ENCODE measurements around the gene SDK1. TPM values are rescaled to one million over a fixed set of nuclear protein-coding genes. Genes with fewer than 3 reads are reported as not detected.
A peak's percentile ranks its signal among the peaks of the same experiment; 100 is the strongest.

Gene SDK1
- polyA plus RNA-seq, 1 donor from 2014 or later, result not detected

GRCh38 chr7:3780016-3780415, 479.0 kb downstream of the SDK1 start:
- Mint-ChIP-seq H3K9me3 (peaks cover 3 to 10% (median 8%) of the 10 kb centered on the region in 3 donors), H3K27ac (no peak overlapping the region), H3K36me3 (no peaks in the 10 kb centered on the region), H3K4me1 (no peaks in the 10 kb centered on the region), H3K27me3 (peaks cover 5% of the 10 kb centered on the region), H3K4me3 (no peak overlapping the region)

- H3K9me3 Mint-ChIP-seq, result peaks cover 3 to 10% (median 8%) of the 10 kb centered on the region in 3 donors
- H3K27me3 Mint-ChIP-seq, result peaks cover 5% of the 10 kb centered on the region
- no peak overlapping the region for H3K4me3 Mint-ChIP-seq
- no peaks in the 10 kb centered on the region for H3K36me3 Mint-ChIP-seq
- no peaks in the 10 kb centered on the region for H3K4me1 Mint-ChIP-seq
- no peak overlapping the region for H3K27ac Mint-ChIP-seq
Measured at GRCh38 chr7:3780525-3780924, 479.5 kb downstream of the SDK1 start.

GRCh38 chr7:3781607-3782006, 480.6 kb downstream of the SDK1 start:
- Mint-ChIP-seq H3K9me3 (peaks cover 3 to 10% (median 8%) of the 10 kb centered on the region in 3 donors), H3K4me3 (no peak overlapping the region), H3K27ac (no peak overlapping the region), H3K4me1 (no peaks in the 10 kb centered on the region), H3K27me3 (peaks cover 2% of the 10 kb centered on the region), H3K36me3 (no peaks in the 10 kb centered on the region)

- Mint-ChIP-seq H3K27ac (no peak overlapping the region), H3K27me3 (peaks cover 5% of the 10 kb centered on the region), H3K36me3 (no peaks in the 10 kb centered on the region), H3K4me3 (no peak overlapping the region), H3K4me1 (no peaks in the 10 kb centered on the region), H3K9me3 (peaks cover 0 to 8% (median 0%) of the 10 kb centered on the region in 3 donors)
Measured at GRCh38 chr7:3787717-3788264, 486.7 kb downstream of the SDK1 start.

GRCh38 chr7:3790803-3791202, 489.8 kb downstream of the SDK1 start:
- Mint-ChIP-seq H3K27me3 (peaks cover 3% of the 10 kb centered on the region), H3K36me3 (no peaks in the 10 kb centered on the region), H3K4me3 (no peak overlapping the region), H3K9me3 (no peaks in the 10 kb centered on the region), H3K27ac (no peak overlapping the region), H3K4me1 (peaks cover 0 to 2% (median 0%) of the 10 kb centered on the region in 3 donors)

GRCh38 chr7:3791327-3791726, 490.3 kb downstream of the SDK1 start:
- peaks cover 3% of the 10 kb centered on the region for H3K27me3 Mint-ChIP-seq
- H3K4me1 Mint-ChIP-seq, result peaks cover 0 to 2% (median 0%) of the 10 kb centered on the region in 3 donors

GRCh38 chr7:3795141-3795540, 494.1 kb downstream of the SDK1 start:
- Mint-ChIP-seq H3K36me3 (no peaks in the 10 kb centered on the region), H3K9me3 (peaks cover 0 to 3% (median 0%) of the 10 kb centered on the region in 3 donors), H3K27ac (no peak overlapping the region), H3K27me3 (peaks cover 1% of the 10 kb centered on the region), H3K4me1 (peaks cover 0 to 2% (median 0%) of the 10 kb centered on the region in 3 donors), H3K4me3 (no peak overlapping the region)

More at GRCh38 chr7:3791327-3791726, 490.3 kb downstream of the SDK1 start:
- Mint-ChIP-seq H3K36me3 (no peaks in the 10 kb centered on the region), H3K4me3 (no peak overlapping the region), H3K9me3 (no peaks in the 10 kb centered on the region), H3K27ac (no peak overlapping the region)

- no peak overlapping the region for H3K27ac Mint-ChIP-seq
- H3K4me3 Mint-ChIP-seq, result no peak overlapping the region
- H3K9me3 Mint-ChIP-seq, result peaks cover 0 to 3% (median 0%) of the 10 kb centered on the region in 3 donors
- H3K27me3 Mint-ChIP-seq, result peaks cover 1% of the 10 kb centered on the region
- peaks cover 0 to 2% (median 0%) of the 10 kb centered on the region in 3 donors for H3K4me1 Mint-ChIP-seq
- no peaks in the 10 kb centered on the region for H3K36me3 Mint-ChIP-seq
Measured at GRCh38 chr7:3795781-3796180, 494.7 kb downstream of the SDK1 start.

GRCh38 chr7:3805151-3805550, 504.1 kb downstream of the SDK1 start:
- no peak overlapping the region for H3K4me3 Mint-ChIP-seq
- H3K36me3 Mint-ChIP-seq, result no peaks in the 10 kb centered on the region
- H3K27me3 Mint-ChIP-seq, result peaks cover 6% of the 10 kb centered on the region
- no peak overlapping the region for H3K27ac Mint-ChIP-seq
- H3K9me3 Mint-ChIP-seq, result peaks cover 0 to 4% (median 2%) of the 10 kb centered on the region in 3 donors
- H3K4me1 Mint-ChIP-seq, result no peaks in the 10 kb centered on the region

GRCh38 chr7:3806516-3806915, 505.5 kb downstream of the SDK1 start:
- Mint-ChIP-seq H3K27ac (no peak overlapping the region), H3K36me3 (no peaks in the 10 kb centered on the region), H3K4me1 (no peaks in the 10 kb centered on the region)

GRCh38 chr7:3807824-3808223, 506.8 kb downstream of the SDK1 start:
- H3K36me3 Mint-ChIP-seq, result no peaks in the 10 kb centered on the region
- no peaks in the 10 kb centered on the region for H3K4me1 Mint-ChIP-seq
- no peak overlapping the region for H3K27ac Mint-ChIP-seq
- H3K27me3 Mint-ChIP-seq, result peaks cover 6% of the 10 kb centered on the region
- no peak overlapping the region for H3K4me3 Mint-ChIP-seq
- peaks cover 0 to 4% (median 4%) of the 10 kb centered on the region in 3 donors for H3K9me3 Mint-ChIP-seq

More at GRCh38 chr7:3806516-3806915, 505.5 kb downstream of the SDK1 start:
- Mint-ChIP-seq H3K9me3 (peaks cover 0 to 4% (median 4%) of the 10 kb centered on the region in 3 donors), H3K27me3 (peaks cover 6% of the 10 kb centered on the region), H3K4me3 (no peak overlapping the region)

- H3K4me1 Mint-ChIP-seq, result no peaks in the 10 kb centered on the region
- H3K4me3 Mint-ChIP-seq, result peak overlapping the region in 1 of 4 donors; percentile 9
- no peaks in the 10 kb centered on the region for H3K36me3 Mint-ChIP-seq
- H3K27ac Mint-ChIP-seq, result no peak overlapping the region
- H3K27me3 Mint-ChIP-seq, result no peaks in the 10 kb centered on the region
- H3K9me3 Mint-ChIP-seq, result no peaks in the 10 kb centered on the region
Measured at GRCh38 chr7:3821488-3821887, 520.4 kb downstream of the SDK1 start.

GRCh38 chr7:3825491-3825890, 524.4 kb downstream of the SDK1 start:
- H3K27ac Mint-ChIP-seq, result no peak overlapping the region
- H3K4me3 Mint-ChIP-seq, result no peak overlapping the region
- no peaks in the 10 kb centered on the region for H3K36me3 Mint-ChIP-seq
- no peaks in the 10 kb centered on the region for H3K4me1 Mint-ChIP-seq
- H3K27me3 Mint-ChIP-seq, result no peaks in the 10 kb centered on the region
- no peaks in the 10 kb centered on the region for H3K9me3 Mint-ChIP-seq

GRCh38 chr7:3832199-3832598, 531.1 kb downstream of the SDK1 start:
- H3K4me1 Mint-ChIP-seq, result no peaks in the 10 kb centered on the region
- no peak overlapping the region for H3K4me3 Mint-ChIP-seq
- peaks cover 2% of the 10 kb centered on the region for H3K27me3 Mint-ChIP-seq
- peaks cover 0 to 1% (median 0%) of the 10 kb centered on the region in 3 donors for H3K9me3 Mint-ChIP-seq
- no peaks in the 10 kb centered on the region for H3K36me3 Mint-ChIP-seq
- no peak overlapping the region for H3K27ac Mint-ChIP-seq

- peaks cover 2% of the 10 kb centered on the region for H3K27me3 Mint-ChIP-seq
- H3K36me3 Mint-ChIP-seq, result no peaks in the 10 kb centered on the region
- H3K4me1 Mint-ChIP-seq, result no peaks in the 10 kb centered on the region
- H3K27ac Mint-ChIP-seq, result no peak overlapping the region
- peaks cover 0 to 1% (median 0%) of the 10 kb centered on the region in 3 donors for H3K9me3 Mint-ChIP-seq
- no peak overlapping the region for H3K4me3 Mint-ChIP-seq
Measured at GRCh38 chr7:3835109-3835508, 534.1 kb downstream of the SDK1 start.

GRCh38 chr7:3836855-3837254, 535.8 kb downstream of the SDK1 start:
- Mint-ChIP-seq H3K4me3 (no peak overlapping the region), H3K27me3 (peaks cover 5% of the 10 kb centered on the region), H3K27ac (no peak overlapping the region), H3K4me1 (no peaks in the 10 kb centered on the region), H3K9me3 (peaks cover 0 to 1% (median 0%) of the 10 kb centered on the region in 3 donors), H3K36me3 (no peaks in the 10 kb centered on the region)
